ENCODE data around the gene KLHL6. TPM values are rescaled to one million over a fixed set of nuclear protein-coding genes. Genes with fewer than 3 reads are reported as not detected.
"Not testable (repeated sequence)": the region's sequence is repeated elsewhere in the genome, so short reads cannot be mapped to it uniquely, and the experiment has no call there.

KLHL6 gene
- total RNA-seq, 2 experiments from 2014 or later, result 34.1 to 36.9 TPM

DNA sequence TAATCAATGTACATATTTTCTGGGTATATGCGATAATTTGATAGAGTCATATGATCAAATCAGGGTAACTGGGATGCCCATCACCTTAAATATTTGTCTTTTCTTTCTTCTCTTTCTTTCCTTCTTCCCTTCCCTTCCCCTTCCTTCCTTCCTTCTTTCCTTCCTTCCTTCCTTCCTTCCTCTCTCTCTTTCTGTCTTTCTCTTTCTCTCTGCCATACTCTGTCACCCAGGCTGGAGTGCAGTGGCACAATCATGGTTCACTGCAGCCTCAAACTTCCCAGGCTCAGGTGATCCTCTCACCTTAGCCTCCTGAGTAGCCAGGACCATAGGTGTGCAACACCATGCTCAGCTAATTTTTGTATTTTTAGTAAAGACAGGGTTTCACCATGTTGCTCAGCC, 79.7 kb downstream of the KLHL6 start:
- not testable (repeated sequence) for H3K9me3 Mint-ChIP-seq; H3K36me3 Mint-ChIP-seq; H3K27ac Mint-ChIP-seq; H3K4me1 Mint-ChIP-seq; ATAC-seq (ENCODE audit: low read depth); DNase-seq; H3K27me3 Mint-ChIP-seq; H3K4me3 Mint-ChIP-seq
- POLR2A ChIA-PET, result interaction anchor here (1.2 kb wide), 1 partner anchor 78 kb away, joined by 3 read pairs; no protein-coding TSS in a partner anchor

DNA sequence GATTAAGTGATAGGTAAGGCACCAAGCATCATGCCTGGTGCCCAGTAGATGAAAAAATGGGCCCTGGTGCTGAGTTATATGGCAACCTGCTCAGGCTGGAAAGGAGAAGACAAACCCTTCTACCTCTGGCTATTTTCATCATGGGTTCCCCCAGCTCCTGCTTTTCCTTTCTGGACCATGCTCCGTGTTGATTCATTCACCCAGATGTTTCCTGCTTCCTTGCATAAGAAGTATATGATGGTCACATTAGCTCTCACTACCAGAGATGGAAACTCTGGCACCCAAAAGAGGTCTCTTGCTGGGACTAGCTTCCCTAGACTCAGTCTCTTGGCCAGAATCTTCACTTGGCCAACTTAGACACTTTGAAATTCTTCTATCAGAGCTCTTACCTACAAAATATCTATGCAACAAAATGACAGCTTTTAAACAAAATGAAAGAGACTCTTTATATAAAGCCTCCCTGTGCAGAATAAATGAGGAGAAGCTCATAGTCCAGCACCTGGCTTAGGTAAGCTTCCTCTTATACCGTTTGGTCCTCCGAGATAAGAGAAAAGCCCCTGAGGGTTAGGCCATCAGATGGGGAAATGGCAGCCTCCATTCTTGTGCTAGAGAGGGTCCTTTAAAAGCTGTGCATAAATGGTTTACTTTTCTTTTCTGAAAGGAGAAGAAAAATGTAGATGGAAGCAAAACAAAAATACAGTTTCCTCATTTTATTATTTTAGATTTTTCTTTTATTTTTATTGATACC, 80.3 kb downstream of the KLHL6 start:
- H3K27me3 Mint-ChIP-seq, result peaks cover 4% of the 10 kb centered on the region
- H3K36me3 Mint-ChIP-seq, result no peaks in the 10 kb centered on the region

DNA sequence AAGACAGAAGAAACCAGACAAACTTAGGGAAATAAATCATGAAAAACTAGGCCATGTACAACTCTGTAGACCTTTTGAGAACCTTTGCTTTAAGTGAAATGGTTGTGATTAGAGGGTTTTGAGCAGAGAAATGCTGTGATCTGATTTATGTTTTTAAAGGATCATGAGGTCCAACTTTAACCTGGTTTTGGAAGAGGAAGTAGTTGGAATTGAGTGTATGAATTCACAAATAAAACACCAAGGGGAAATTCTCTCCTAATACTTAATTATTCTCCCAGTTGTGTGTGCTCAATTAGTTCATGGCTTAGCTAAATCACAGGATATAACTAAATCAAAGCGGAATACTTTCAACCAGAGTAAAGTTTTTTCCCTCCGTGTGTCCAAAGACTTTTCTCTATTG, 81.5 kb downstream of the KLHL6 start:
- DNase-seq, result no peak
- H3K9me3 Mint-ChIP-seq, result no peaks in the 10 kb centered on the region
- no peak for ATAC-seq (ENCODE audit: low read depth)
- H3K36me3 Mint-ChIP-seq, result no peaks in the 10 kb centered on the region
- POLR2A ChIA-PET, result no interaction called here
- peaks cover 5% of the 10 kb centered on the region for H3K4me1 Mint-ChIP-seq
- H3K27me3 Mint-ChIP-seq, result peaks cover 4% of the 10 kb centered on the region
- no peak overlapping the region for H3K27ac Mint-ChIP-seq
- H3K4me3 Mint-ChIP-seq, result no peak overlapping the region

More for the DNA sequence above, 80.3 kb downstream of the KLHL6 start:
- Mint-ChIP-seq H3K27ac (no peak overlapping the region), H3K9me3 (no peaks in the 10 kb centered on the region), H3K4me3 (no peak overlapping the region), H3K4me1 (peaks cover 1% of the 10 kb centered on the region)
- DNase-seq (no peak), ATAC-seq (ENCODE audit: low read depth) (no peak)
- POLR2A ChIA-PET, result interaction anchor here (1.2 kb wide), 1 partner anchor 78 kb away, joined by 3 read pairs; no protein-coding TSS in a partner anchor

DNA sequence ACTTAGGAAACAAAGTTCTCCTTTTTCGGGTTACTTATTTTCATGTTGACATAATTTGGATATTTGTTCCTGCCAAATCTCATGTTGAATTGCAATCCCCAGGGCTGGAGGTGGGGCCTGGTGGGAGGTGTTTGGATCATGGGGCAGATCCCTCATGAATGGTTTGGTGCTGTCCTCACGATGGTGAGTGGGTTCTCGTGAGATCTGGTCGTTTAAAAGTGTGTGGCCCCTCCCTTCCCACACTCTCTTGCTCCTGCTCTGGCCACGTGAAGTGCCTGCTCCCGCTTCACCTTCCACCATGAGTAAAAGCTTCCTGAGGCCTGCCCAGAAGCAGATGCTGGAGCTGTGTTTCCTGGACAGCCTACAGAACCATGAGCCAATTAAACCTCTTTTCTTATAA, 83.4 kb downstream of the KLHL6 start:
- no peaks in the 10 kb centered on the region for H3K9me3 Mint-ChIP-seq

DNA sequence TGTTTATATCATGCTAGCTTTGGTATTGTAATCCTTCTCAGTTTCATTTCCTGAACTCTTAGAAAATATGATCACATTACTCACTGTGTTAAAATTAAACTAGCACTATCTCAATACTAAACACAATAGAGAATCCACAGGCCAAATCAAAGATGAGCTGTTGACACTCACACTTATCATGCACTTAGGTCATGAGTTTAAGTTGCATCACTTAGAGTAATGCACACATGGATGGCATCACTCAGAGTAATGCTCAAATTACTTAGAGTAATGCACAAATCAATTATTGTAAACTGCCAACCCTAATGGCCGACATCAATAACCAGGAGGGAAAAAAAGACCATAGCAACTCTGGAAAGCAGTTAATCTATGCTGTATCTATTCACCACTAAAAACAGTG, 87.1 kb downstream of the KLHL6 start:
- no peaks in the 10 kb centered on the region for H3K9me3 Mint-ChIP-seq
- H3K4me3 Mint-ChIP-seq, result no peak overlapping the region
- H3K4me1 Mint-ChIP-seq, result peaks cover 8% of the 10 kb centered on the region
- POLR2A ChIA-PET, result no interaction called here
- H3K27ac Mint-ChIP-seq, result no peak overlapping the region
- H3K36me3 Mint-ChIP-seq, result no peaks in the 10 kb centered on the region
- ATAC-seq (ENCODE audit: low read depth) (no peak), DNase-seq (no peak)
- H3K27me3 Mint-ChIP-seq, result peaks cover 5% of the 10 kb centered on the region

More for the DNA sequence above, 83.4 kb downstream of the KLHL6 start:
- POLR2A ChIA-PET, result no interaction called here
- ATAC-seq (ENCODE audit: low read depth) (no peak), DNase-seq (no peak)
- no peak overlapping the region for H3K4me3 Mint-ChIP-seq
- H3K27ac Mint-ChIP-seq, result no peak overlapping the region
- H3K27me3 Mint-ChIP-seq, result peaks cover 4% of the 10 kb centered on the region
- H3K36me3 Mint-ChIP-seq, result no peaks in the 10 kb centered on the region
- peaks cover 9% of the 10 kb centered on the region for H3K4me1 Mint-ChIP-seq

DNA sequence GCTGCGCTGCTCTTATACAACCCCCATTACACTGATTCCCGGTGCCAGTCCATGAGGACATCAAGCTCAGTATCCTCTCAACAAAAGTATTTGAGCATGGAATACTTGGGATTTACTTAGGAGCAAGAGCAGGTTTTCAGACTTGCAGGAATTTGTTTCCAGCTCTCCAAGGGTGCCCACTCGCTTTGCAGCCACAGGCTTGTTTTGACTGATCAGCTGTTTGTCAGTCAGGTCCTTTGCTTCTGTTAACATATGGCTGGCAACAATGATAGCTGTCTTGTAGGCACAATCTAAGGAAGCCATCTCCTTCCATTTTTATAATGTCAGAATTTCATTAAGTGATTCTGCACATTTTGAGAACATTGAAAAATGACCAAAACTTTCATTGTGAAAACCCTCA, 88.9 kb downstream of the KLHL6 start:
- ATAC-seq (ENCODE audit: low read depth), result no peak

DNA sequence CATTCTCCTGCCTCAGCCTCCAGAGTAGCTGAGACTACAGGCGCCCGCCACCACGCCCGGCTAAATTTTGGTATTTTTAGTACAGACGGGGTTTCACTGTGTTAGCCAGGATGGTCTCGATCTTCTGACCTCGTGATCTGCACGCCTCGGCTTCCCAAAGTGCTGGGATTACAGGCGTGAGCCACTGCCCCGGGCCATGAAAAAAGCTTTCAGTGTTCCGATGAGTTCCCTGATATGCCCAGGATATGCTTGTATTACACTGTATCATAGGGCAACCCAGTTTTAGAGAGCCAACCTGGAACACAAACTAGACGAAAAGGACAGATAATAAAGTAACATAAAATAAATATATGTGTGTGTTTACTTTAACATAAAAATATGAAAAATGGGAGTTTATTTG, 89.8 kb downstream of the KLHL6 start:
- not testable (repeated sequence) for H3K27ac Mint-ChIP-seq; ATAC-seq (ENCODE audit: low read depth); H3K9me3 Mint-ChIP-seq; H3K27me3 Mint-ChIP-seq; H3K36me3 Mint-ChIP-seq; DNase-seq; H3K4me1 Mint-ChIP-seq; H3K4me3 Mint-ChIP-seq
- POLR2A ChIA-PET, result interaction anchor here (0.6 kb wide), 1 partner anchor 263 kb away, joined by 4 read pairs; no protein-coding TSS in a partner anchor

More for the DNA sequence above, 88.9 kb downstream of the KLHL6 start:
- H3K27me3 Mint-ChIP-seq, result peaks cover 5% of the 10 kb centered on the region
- peaks cover 8% of the 10 kb centered on the region for H3K4me1 Mint-ChIP-seq
- no peak overlapping the region for H3K4me3 Mint-ChIP-seq
- no peaks in the 10 kb centered on the region for H3K36me3 Mint-ChIP-seq
- no peak for DNase-seq
- no peaks in the 10 kb centered on the region for H3K9me3 Mint-ChIP-seq
- POLR2A ChIA-PET, result no interaction called here
- no peak overlapping the region for H3K27ac Mint-ChIP-seq

DNA sequence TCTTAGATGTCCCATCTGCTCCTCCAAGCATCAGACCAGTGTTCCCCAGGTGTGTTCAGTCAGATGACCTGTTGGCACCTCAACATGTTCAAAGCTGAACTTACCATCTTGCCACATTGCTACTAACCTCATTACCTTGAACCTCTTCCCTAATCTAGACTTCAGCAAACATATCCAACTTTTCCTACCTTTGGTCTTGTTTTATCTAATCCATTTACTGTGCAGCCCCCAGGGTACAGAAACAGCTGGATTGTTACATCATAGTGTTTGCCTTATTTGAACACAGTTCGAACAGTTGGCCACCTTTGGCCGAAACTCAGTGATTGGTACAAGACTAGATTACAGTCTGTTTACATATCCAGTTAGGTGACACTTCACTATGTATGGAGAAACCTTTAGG, 91.0 kb downstream of the KLHL6 start:
- H3K27me3 Mint-ChIP-seq, result peaks cover 5% of the 10 kb centered on the region
- DNase-seq (no peak), ATAC-seq (ENCODE audit: low read depth) (no peak)
- H3K4me3 Mint-ChIP-seq, result no peak overlapping the region
- H3K4me1 Mint-ChIP-seq, result peaks cover 8% of the 10 kb centered on the region
- no peak overlapping the region for H3K27ac Mint-ChIP-seq
- POLR2A ChIA-PET, result no interaction called here
- no peaks in the 10 kb centered on the region for H3K36me3 Mint-ChIP-seq
- no peaks in the 10 kb centered on the region for H3K9me3 Mint-ChIP-seq

DNA sequence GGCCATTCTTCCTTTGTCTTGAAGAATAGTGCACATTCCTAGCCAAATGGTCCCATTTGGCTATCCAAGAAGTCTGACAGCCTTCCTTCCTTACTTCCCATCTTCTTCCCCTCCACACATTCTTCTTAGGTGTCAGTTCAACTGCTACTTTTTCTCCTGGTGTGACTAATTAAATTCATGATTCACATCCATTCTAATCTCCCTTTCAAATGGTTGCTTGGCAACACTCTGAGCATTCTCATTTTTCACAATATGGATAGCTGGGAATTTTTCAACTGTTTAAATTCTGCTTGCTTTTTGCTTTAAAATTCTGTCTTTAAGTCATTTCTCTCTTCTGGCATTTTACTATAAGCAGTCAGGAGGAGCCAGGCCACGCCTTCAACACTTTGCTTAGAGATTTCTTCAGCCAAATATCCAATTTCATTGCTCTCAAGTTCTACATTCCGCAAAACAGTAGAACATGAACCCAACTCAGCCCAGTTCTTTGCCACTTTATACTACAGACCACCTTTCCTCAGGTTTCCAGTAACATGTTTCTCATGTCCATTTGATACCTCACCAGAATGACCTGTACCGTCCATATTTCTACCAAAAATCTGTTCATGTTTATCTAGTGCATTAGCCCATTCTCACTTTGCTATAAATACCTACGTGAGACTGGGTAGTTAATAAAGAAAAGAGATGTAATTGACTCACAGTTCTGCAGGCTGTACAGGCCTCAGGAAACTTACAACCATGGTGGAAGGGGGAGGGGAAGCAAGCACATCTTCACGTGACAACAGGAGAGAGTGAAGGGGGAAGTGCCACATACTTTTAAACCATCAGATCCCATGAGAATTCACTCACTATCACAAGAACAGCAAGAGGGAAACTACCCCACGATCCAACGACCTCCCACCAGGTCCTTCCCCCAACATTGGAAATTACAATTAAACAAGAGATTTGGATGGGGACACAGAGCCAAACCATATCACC, 95.1 kb downstream of the KLHL6 start:
- DNase-seq (no peak), ATAC-seq (ENCODE audit: low read depth) (no peak)
- Mint-ChIP-seq H3K9me3 (no peaks in the 10 kb centered on the region), H3K4me1 (no peaks in the 10 kb centered on the region), H3K36me3 (peaks cover 1% of the 10 kb centered on the region), H3K27ac (no peak overlapping the region), H3K4me3 (no peak overlapping the region), H3K27me3 (peaks cover 2% of the 10 kb centered on the region)
- POLR2A ChIA-PET, result no interaction called here

DNA sequence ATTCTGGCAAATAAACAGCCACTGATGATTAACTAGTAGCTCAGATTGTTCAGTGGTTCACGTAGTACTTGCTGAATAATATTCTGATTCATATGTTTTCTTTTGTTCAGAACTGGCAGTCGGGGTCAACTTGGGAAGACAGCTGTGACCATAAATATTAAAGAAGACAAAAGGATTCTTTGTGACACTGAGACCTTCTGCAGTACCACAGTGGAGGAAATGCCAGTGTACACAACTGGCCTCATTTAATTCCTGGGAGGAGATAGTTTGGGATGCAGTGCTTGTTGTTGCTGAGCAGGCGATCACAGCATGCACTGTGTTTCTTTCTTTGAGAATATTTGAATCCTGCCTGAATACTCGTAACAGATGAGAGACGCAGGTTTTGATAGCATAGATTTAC, 100.4 kb downstream of the KLHL6 start:
- no peak overlapping the region for H3K27ac Mint-ChIP-seq
- POLR2A ChIA-PET, result no interaction called here
- no peaks in the 10 kb centered on the region for H3K4me1 Mint-ChIP-seq
- no peaks in the 10 kb centered on the region for H3K9me3 Mint-ChIP-seq
- ATAC-seq (ENCODE audit: low read depth) (no peak), DNase-seq (no peak)
- H3K36me3 Mint-ChIP-seq, result peaks cover 11% of the 10 kb centered on the region
- no peaks in the 10 kb centered on the region for H3K27me3 Mint-ChIP-seq
- H3K4me3 Mint-ChIP-seq, result no peak overlapping the region

DNA sequence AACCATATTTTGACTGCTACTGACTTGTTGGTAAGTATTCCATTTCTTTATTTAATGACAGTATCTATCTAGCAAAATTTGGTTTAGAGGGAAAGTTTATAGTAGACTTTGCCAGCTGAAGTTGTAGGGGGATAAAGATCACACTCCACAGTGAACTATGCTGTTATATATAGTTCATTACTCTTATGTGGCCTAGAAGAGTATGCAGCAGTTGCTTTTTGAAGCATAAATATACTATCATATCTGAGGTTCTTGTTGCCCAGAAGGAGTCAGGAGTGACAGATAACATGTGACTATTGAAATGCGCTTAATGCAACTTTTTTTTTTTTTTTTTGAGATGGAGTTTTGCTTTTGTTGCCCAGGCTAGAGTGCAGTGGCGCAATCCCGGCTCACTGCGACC, 101.4 kb downstream of the KLHL6 start:
- no peak for DNase-seq
- Mint-ChIP-seq H3K4me3 (no peak overlapping the region), H3K9me3 (no peaks in the 10 kb centered on the region), H3K4me1 (no peaks in the 10 kb centered on the region), H3K36me3 (peaks cover 11% of the 10 kb centered on the region), H3K27me3 (no peaks in the 10 kb centered on the region), H3K27ac (no peak overlapping the region)
- ATAC-seq (ENCODE audit: low read depth), result no peak
- POLR2A ChIA-PET, result no interaction called here

DNA sequence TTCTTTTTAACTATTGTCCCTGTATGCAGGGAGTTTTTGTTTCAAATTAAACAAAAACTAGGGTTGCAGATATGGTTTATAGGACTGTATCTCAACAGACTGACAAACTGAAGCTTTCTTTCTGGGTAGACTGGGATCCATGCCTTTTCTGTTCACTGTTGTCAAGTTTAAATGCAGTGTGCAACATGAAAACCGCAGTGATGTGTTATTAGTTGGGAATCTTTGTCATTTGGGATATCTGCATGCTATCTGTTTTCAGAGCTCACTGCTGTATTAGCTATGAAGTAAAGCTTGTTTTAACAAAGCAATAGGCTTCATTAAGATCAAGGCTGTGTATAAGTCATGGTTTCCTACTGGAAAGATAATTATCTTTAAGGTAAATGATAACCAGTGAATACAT, 105.7 kb downstream of the KLHL6 start:
- Mint-ChIP-seq H3K27ac (no peak overlapping the region), H3K9me3 (no peaks in the 10 kb centered on the region), H3K4me1 (peaks cover 10% of the 10 kb centered on the region), H3K27me3 (no peaks in the 10 kb centered on the region), H3K36me3 (peaks cover 8% of the 10 kb centered on the region), H3K4me3 (no peak overlapping the region)
- DNase-seq (no peak), ATAC-seq (ENCODE audit: low read depth) (no peak)
- POLR2A ChIA-PET, result interaction anchor here (0.5 kb wide), 1 partner anchor 299 kb away, joined by 3 read pairs; no protein-coding TSS in a partner anchor

DNA sequence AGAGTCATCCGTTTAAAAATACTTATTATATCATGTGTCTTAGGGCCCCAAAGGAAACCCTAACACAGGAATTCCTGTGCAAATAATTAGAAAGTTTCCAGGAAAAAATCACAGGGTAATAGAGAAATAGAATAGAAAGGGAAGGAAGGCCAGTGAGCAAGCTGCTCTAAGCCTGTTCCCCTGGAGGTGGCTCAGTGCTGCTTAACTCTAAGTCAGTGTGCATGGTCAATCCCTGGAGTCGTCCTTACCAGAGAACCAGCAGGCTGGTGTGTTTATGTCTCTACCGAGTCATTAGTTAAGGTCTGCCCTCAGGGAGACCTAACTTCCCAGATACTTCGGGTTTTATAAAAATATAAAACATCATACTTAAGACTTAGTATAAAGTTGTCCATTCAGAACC, 106.1 kb downstream of the KLHL6 start:
- ATAC-seq (ENCODE audit: low read depth) (no peak), DNase-seq (no peak)
- H3K4me1 Mint-ChIP-seq, result peaks cover 10% of the 10 kb centered on the region
- peaks cover 8% of the 10 kb centered on the region for H3K36me3 Mint-ChIP-seq
- peaks cover 3% of the 10 kb centered on the region for H3K9me3 Mint-ChIP-seq
- POLR2A ChIA-PET, result no interaction called here
- H3K4me3 Mint-ChIP-seq, result no peak overlapping the region
- no peak overlapping the region for H3K27ac Mint-ChIP-seq
- peaks cover 2% of the 10 kb centered on the region for H3K27me3 Mint-ChIP-seq

Measured in activated naive CD8-positive, alpha-beta T cell treated with anti-CD3 and anti-CD28 coated beads, Interleukin-2, amount 10 ng/mL, durations not matched to agents 7 days and 5 days (primary cell).